Motor neuron (in vitro differentiated cells): ENCODE measurements around the gene ARHGEF16. TPM values are rescaled to one million over a fixed set of nuclear protein-coding genes. Genes with fewer than 3 reads are reported as not detected.
A peak's percentile ranks its signal among the peaks of the same experiment; 100 is the strongest.

Source experiments
- ATAC-seq, 8 experiments: fragments of 200-7000 bp; cut with Tn5 transposase; replicated peaks in 6 of 8; 2 replicates each; pipeline ENCODE4 v1.8.0; 2021; ENCODE audit warnings: mild to moderate bottlenecking in 8 of 8, moderate library complexity in 8 of 8
- H3K27ac ChIP-seq, 2 donors: fragments of 250-450 bp; sonication (Bioruptor Pico); 2 replicates each; pipeline ENCODE4 v1.9.0; 2021; ENCODE audit warnings: antibody characterized with exemption in 2 of 2, mild to moderate bottlenecking in 2 of 2, moderate library complexity in 1 of 2
- H3K4me1 ChIP-seq, 2 donors: fragments of 250-450 bp; sonication (Bioruptor Pico); replicated peaks in 1 of 2; 2 replicates each; pipeline ENCODE4 v1.6.1; 2021; ENCODE audit warnings: antibody characterized with exemption in 2 of 2, mild to moderate bottlenecking in 2 of 2, moderate library complexity in 1 of 2
- H3K4me3 ChIP-seq, 5 donors: fragments of 250-450 bp; sonication (Bioruptor Pico); 2 replicates each; pipeline ENCODE4 v1.9.0; 2021; ENCODE audit warnings: antibody characterized with exemption in 5 of 5, mild to moderate bottlenecking in 5 of 5, moderate library complexity in 4 of 5
- WGBS, 10 experiments: fragments of 450-650 bp; shearing (Covaris generic); methylation state at CpG; one replicate each; pipeline ENCODE4 v1.0.0; 2022; 5-methylcytosine and 5-hydroxymethylcytosine counted together
- in situ Hi-C, 9 experiments: fragments of 400-800 bp; cut with MboI; loops; one replicate each; pipeline ENCODE4 v1.15.0; 2021; ENCODE audit warnings: low sequenced_read_pairs in 9 of 9, low pct_unique_long_range_greater_than_20kb in 2 of 9; ENCODE audit not compliant: unreplicated experiment in 9 of 9
- total RNA-seq, 8 experiments: library from RNA; unstranded; fragments of 300-600 nt; gene quantifications; 2 replicates each; pipeline versions ENCODE4 v1.2.3 to v1.2.4, GENCODE V29; 2022

Gene ARHGEF16
- total RNA-seq, 8 experiments from 2014 or later = 0.41 to 4.9 (median 1.1) TPM

- Histone ChIP-seq H3K27ac (no peak overlapping the region), H3K4me3 (peak overlapping the region; percentile 27 to 45 (median 34)), H3K4me1 (peaks cover 17 to 20% of the 10 kb centered on the region in 2 donors)
- WGBS, 10 experiments = 0 to 60% (median 20%) methylated on average over 1 to 6 of the region's 32 CpGs; no CpG with 5 or more reads in 1 of the 10 experiments
- ATAC-seq = peak; percentile 3 to 29 (median 15)
- in situ Hi-C loops = no loop called here
Measured at GRCh38 chr1:3530086-3530925, 75.8 kb downstream of the ARHGEF16 start.

Other genes starting within 250 kb of the ARHGEF16 start
- gene MEGF6, start 156.8 kb downstream of the ARHGEF16 start, total RNA-seq = 10 to 100 TPM in 1 of 8 experiments, 1 to 10 TPM in 5, under 1 TPM in 2; 0.40 to 14.0 (median 2.0) TPM
- gene TPRG1L, start 170.3 kb downstream of the ARHGEF16 start, total RNA-seq = 10 to 100 TPM; 12.6 to 36.3 (median 25.7) TPM
- 10 to 100 TPM; 10.4 to 21.3 (median 17.1) TPM for gene WRAP73, start 195.4 kb downstream of the ARHGEF16 start, total RNA-seq
- gene TP73, start 197.9 kb downstream of the ARHGEF16 start, total RNA-seq = 1 to 10 TPM in 4 of 8 experiments, under 1 TPM in 4; 0.27 to 2.0 (median 0.83) TPM